Endothelial cell of umbilical vein (primary cell): ENCODE data around the gene RHEBL1. TPM values are rescaled to one million over a fixed set of nuclear protein-coding genes. Genes with fewer than 3 reads are reported as not detected.

ENCODE experiments used
- BruUV-seq: library from RNA; stranded (reverse); fragments of 400-500 nt; replicated peaks from 2 replicates; lab custom pipeline; 2021; lab: Mats Ljungman, UMichigan
- CTCF ChIA-PET: fragments of 300-600, 350-600 bp; sonication (Branson Sonifier 250); formaldehyde crosslinking; loops from one replicate; lab custom pipeline; 2021; ENCODE audit warnings: antibody characterized with exemption, inconsistent platforms; lab: Charles Lee
- POLR2A ChIA-PET: fragments of 300-600, 350-600 bp; sonication (Branson Sonifier 250); formaldehyde crosslinking; loops from one replicate; lab custom pipeline; 2021; ENCODE audit warnings: antibody characterized with exemption, inconsistent platforms; lab: Charles Lee
- DNase-seq: peaks from one replicate; pipeline ENCODE4 v3.0.0-alpha.2; 2011; ENCODE audit warnings: low read depth, low spot score
- FAIRE-seq: peaks from 2 replicates; lab custom pipeline; 2011; peaks lifted over from hg19 to GRCh38; lab: Jason Lieb, UNC
- H2AFZ ChIP-seq: 2 replicates; pipeline ENCODE4 v1.6.0; 2012; ENCODE audit warnings: low read depth, low read length, control low read depth, inconsistent platforms
- H3K27ac ChIP-seq: 2 replicates; pipeline ENCODE4 v1.5.1; 2011; ENCODE audit warnings: low read depth, mild to moderate bottlenecking, control low read depth, low read length, moderate library complexity; ENCODE audit not compliant: insufficient read depth
- H3K27me3 ChIP-seq, 2 experiments: 2 replicates each; pipeline versions ENCODE4 v1.6.0 to v1.6.1; 2011; ENCODE audit warnings: low read length in 2 of 2, mixed read lengths in 1 of 2; ENCODE audit not compliant: control insufficient read depth in 2 of 2, insufficient read depth in 2 of 2
- H3K36me3 ChIP-seq, 2 experiments: 2 replicates in 1 of 2; 3 replicates in 1 of 2; pipeline ENCODE4 v1.5.1; 2011; ENCODE audit warnings: low read length in 2 of 2, mild to moderate bottlenecking in 1 of 2, moderate library complexity in 1 of 2; ENCODE audit not compliant: control insufficient read depth in 2 of 2, insufficient read depth in 2 of 2; ENCODE audit errors: extremely low read depth in 1 of 2
- H3K4me1 ChIP-seq: 3 replicates; pipeline ENCODE4 v1.5.1; 2011; ENCODE audit warnings: mild to moderate bottlenecking, low read length; ENCODE audit not compliant: control insufficient read depth, insufficient read depth; ENCODE audit errors: extremely low read depth
- H3K4me2 ChIP-seq: 2 replicates; pipeline ENCODE4 v1.6.1; 2011; ENCODE audit warnings: low read length, control low read depth, mixed read lengths; ENCODE audit not compliant: insufficient read depth
- H3K4me3 ChIP-seq, 3 experiments: fragments of 200-600 bp in 1 of 3; sonication (generic), shearing (Covaris generic) in 1 of 3; replicated peaks in 1 of 3; 2 replicates each; pipeline ENCODE4 v1.5.1; 2011 to 2016; ENCODE audit warnings: control low read depth in 3 of 3, low read length in 3 of 3, mild to moderate bottlenecking in 2 of 3, inconsistent platforms in 1 of 3, low read depth in 1 of 3, moderate library complexity in 1 of 3; ENCODE audit not compliant: insufficient read depth in 1 of 3
- H3K79me2 ChIP-seq: 2 replicates; pipeline ENCODE4 v1.6.0; 2012; ENCODE audit warnings: low read length, inconsistent platforms; ENCODE audit not compliant: control insufficient read depth, insufficient read depth
- H3K9ac ChIP-seq: replicated peaks from 2 replicates; pipeline ENCODE3; 2011; ENCODE audit warnings: low read length, control low read depth; ENCODE audit not compliant: insufficient read depth; ENCODE audit errors: extremely low read depth
- H3K9me1 ChIP-seq: replicated peaks from 3 replicates; pipeline ENCODE4 v1.6.0; 2011; ENCODE audit warnings: mild to moderate bottlenecking, low read length; ENCODE audit not compliant: control insufficient read depth, insufficient read depth; ENCODE audit errors: extremely low read depth
- H3K9me3 ChIP-seq: replicated peaks from 2 replicates; pipeline ENCODE4 v1.5.1; 2012; ENCODE audit warnings: low read length, inconsistent platforms; ENCODE audit not compliant: control insufficient read depth, insufficient read depth
- H4K20me1 ChIP-seq: replicated peaks from 2 replicates; pipeline ENCODE3; 2011; ENCODE audit warnings: mild to moderate bottlenecking, low read length; ENCODE audit not compliant: control insufficient read depth, insufficient read depth; ENCODE audit errors: extremely low read depth
- CTCF ChIP-seq, 2 donors: IDR thresholded peaks; 1 replicate in 1 of 2; 2 replicates in 1 of 2; pipeline ENCODE4 v1.5.1; 2011; ENCODE audit warnings: low read length in 2 of 2, mild to moderate bottlenecking in 2 of 2, moderate library complexity in 2 of 2, control low read depth in 1 of 2, inconsistent platforms in 1 of 2, low read depth in 1 of 2; ENCODE audit not compliant: insufficient read depth in 1 of 2; ENCODE audit errors: extremely low read depth in 1 of 2
- EZH2 ChIP-seq: IDR thresholded peaks from 2 replicates; pipeline ENCODE4 v1.6.1; 2012; ENCODE audit warnings: borderline replicate concordance, low read depth, mild to moderate bottlenecking, moderate library complexity, low read length, inconsistent platforms; ENCODE audit not compliant: severe bottlenecking
- FOS ChIP-seq: IDR thresholded peaks from 2 replicates; pipeline ENCODE4 v1.6.1; 2011; ENCODE audit warnings: mild to moderate bottlenecking, low read length, moderate library complexity, borderline replicate concordance; ENCODE audit not compliant: insufficient read depth
- GATA2 ChIP-seq: IDR thresholded peaks from 2 replicates; pipeline ENCODE4 v1.7.0; 2011; ENCODE audit warnings: low read depth, mild to moderate bottlenecking, moderate library complexity, mixed read lengths, low read length; ENCODE audit not compliant: insufficient read length, insufficient read depth
- JUN ChIP-seq: IDR thresholded peaks from 2 replicates; pipeline ENCODE4 v1.6.1; 2011; ENCODE audit warnings: borderline replicate concordance, low read depth; ENCODE audit not compliant: insufficient read length, insufficient read depth
- POLR2A ChIP-seq: IDR thresholded peaks from 2 replicates; pipeline ENCODE4 v1.6.1; 2012; ENCODE audit warnings: low read depth, mild to moderate bottlenecking, control low read depth, low read length
- POLR2AphosphoS5 ChIP-seq: IDR thresholded peaks from 2 replicates; pipeline ENCODE4 v1.6.1; 2012; ENCODE audit warnings: low read depth, mild to moderate bottlenecking, control low read depth, low read length, moderate library complexity; ENCODE audit not compliant: insufficient read depth
- dilution Hi-C: fragments of 300-500 bp; cut with MboI; formaldehyde crosslinking; loops from one replicate; pipeline ENCODE4 v1.15.0; 2019; ENCODE audit warnings: low sequenced_read_pairs; ENCODE audit not compliant: extremely low pct_ligation_motif_present
- intact Hi-C: fragments of 100-400 bp; cut with micrococcal nuclease; formaldehyde crosslinking; loops from one replicate; pipeline ENCODE4 v1.10.0; 2022
- polyA plus RNA-seq, 4 experiments: library from polyadenylated mRNA; depleted of rRNA in 3 of 4; stranded (reverse) in 3 of 4; unstranded in 1 of 4; fragments of >200 nt; gene quantifications; 2 replicates each; pipeline versions ENCODE4 v1.2.1 to v1.2.3, GENCODE V29; 2011 to 2012; ENCODE audit warnings: missing spikeins in 1 of 4
- total RNA-seq: library from RNA; stranded (reverse); gene quantifications from 2 replicates; pipeline ENCODE4 v1.2.3, GENCODE V29; 2021
- TF ChIP-seq, protein P1 (sequence below): IDR thresholded peaks from 2 replicates; pipeline ENCODE4 v1.6.1; 2011; ENCODE audit not compliant: insufficient read depth, insufficient read length

Gene RHEBL1
- total and polyA plus RNA-seq, 2 donors (not counting 3 experiments of a cell fraction or from before 2014, with no cell fraction given), result 2.6 to 2.7 TPM

DNA sequence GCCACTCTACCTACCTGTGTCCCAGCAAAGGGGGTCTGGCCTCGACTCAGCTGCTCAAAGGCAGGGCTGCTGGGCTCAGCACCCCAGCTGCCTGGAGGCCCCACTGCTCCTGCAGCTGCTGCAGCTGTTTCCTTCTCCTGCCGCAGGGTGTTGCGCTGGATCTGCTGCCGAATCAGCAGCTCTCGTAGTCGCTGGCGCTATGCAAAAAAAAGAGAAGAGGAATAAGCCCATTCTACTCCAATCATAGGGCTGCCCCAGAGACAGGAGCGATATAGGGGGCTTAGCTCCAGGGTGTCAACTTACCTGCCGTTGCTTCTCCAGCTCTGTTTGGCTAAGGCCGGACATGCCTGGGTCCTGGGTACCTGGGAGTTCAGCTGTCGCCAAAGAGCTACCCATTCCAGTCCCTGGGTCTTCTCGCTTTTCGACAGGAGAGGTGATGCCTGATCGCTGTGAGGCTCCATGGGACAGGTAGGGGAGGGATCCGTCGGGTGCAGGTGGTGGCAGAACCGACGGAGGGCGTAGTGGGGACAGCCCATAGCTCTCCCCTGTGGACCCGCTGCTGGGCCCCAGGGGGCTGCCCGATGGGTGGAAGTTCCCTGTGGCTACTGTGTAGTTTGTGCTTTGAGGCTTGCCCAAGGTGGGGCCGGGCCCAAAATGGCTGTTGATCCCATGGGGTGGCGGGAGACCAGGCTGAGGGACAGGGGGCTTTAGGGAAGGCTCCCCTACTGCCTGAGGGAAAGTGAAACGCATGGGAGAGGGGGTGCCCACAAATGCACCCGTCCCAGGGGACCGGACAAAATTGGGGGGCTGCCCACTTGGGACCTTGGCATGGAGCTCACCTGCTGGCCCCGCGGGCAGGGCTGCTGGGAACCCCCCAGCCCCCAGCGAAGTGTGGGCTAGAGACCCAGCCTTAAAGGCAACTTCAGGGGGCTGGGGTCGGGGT lies 30.1 kb downstream of the RHEBL1 start:
- no peak overlapping the region for H3K27ac ChIP-seq
- ChIA-PET POLR2A (interaction anchor here (1.3 kb wide), 1 partner anchor 13 kb away, joined by 3 read pairs; no protein-coding TSS in a partner anchor), CTCF (interaction anchor here (1.2 to 1.4 kb wide), 2 partner anchors 10 to 43 kb away, joined by 3 to 4 read pairs; no protein-coding TSS in a partner anchor)
- no peak for FAIRE-seq
- H3K79me2 ChIP-seq, result no peaks in the 10 kb centered on the region
- intact Hi-C loops (no loop called here), dilution Hi-C loops (no loop called here)
- no peak overlapping the region for H3K4me3 ChIP-seq
- H2AFZ ChIP-seq, result no peak overlapping the region
- no peak overlapping the region for H3K9ac ChIP-seq
- no peaks in the 10 kb centered on the region for H3K4me1 ChIP-seq
- H3K9me1 ChIP-seq, result no peaks in the 10 kb centered on the region
- TF ChIP-seq FOS, result no peak
- H4K20me1 ChIP-seq, result no peaks in the 10 kb centered on the region
- H3K36me3 ChIP-seq, result peaks cover 45 to 78% of the 10 kb centered on the region in 2 experiments
- no peaks in the 10 kb centered on the region for H3K27me3 ChIP-seq
- BruUV-seq, result no TSS peak
- no peaks in the 10 kb centered on the region for H3K9me3 ChIP-seq
- no peak overlapping the region for H3K4me2 ChIP-seq
- DNase-seq, result no peak

- H3K36me3 ChIP-seq, result peaks cover 48 to 78% of the 10 kb centered on the region in 2 experiments
- POLR2A ChIA-PET, result interaction anchor here (1.4 kb wide), 1 partner anchor 92 kb away, joined by 3 read pairs; the partner anchor contains the start of gene TUBA1B
- BruUV-seq, result no TSS peak
Measured at GRCh38 chr12:49038291-49038955, 31.4 kb downstream of the RHEBL1 start.

More at GRCh38 chr12:49038291-49038955, 31.4 kb downstream of the RHEBL1 start:
- H3K4me2 ChIP-seq, result no peak overlapping the region
- H3K9me3 ChIP-seq, result no peaks in the 10 kb centered on the region
- H3K4me3 ChIP-seq, result no peak overlapping the region
- TF ChIP-seq, protein P1, sequence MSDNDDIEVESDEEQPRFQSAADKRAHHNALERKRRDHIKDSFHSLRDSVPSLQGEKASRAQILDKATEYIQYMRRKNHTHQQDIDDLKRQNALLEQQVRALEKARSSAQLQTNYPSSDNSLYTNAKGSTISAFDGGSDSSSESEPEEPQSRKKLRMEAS, result no peak
- no peak for TF ChIP-seq POLR2A
- TF ChIP-seq GATA2, result no peak
- TF ChIP-seq CTCF (IDR thresholded peaks at IDR 0.05; ENCODE audit: extremely low read depth in 1 of 2, insufficient read depth in 1 of 2, low read depth in 1 of 2, low read length in 2 of 2), result no peak
- TF ChIP-seq JUN, result no peak
- TF ChIP-seq EZH2, result no peak
- no peak for TF ChIP-seq POLR2AphosphoS5
- intact Hi-C loops, result no loop called here
- H3K27me3 ChIP-seq, result no peaks in the 10 kb centered on the region
- H4K20me1 ChIP-seq, result no peaks in the 10 kb centered on the region
- no peaks in the 10 kb centered on the region for H3K9me1 ChIP-seq
- H2AFZ ChIP-seq, result no peak overlapping the region
- no peak overlapping the region for H3K9ac ChIP-seq
- dilution Hi-C loops, result no loop called here
- FAIRE-seq (no peak), DNase-seq (no peak)
- H3K4me1 ChIP-seq, result no peaks in the 10 kb centered on the region
- H3K27ac ChIP-seq, result no peak overlapping the region
- no peaks in the 10 kb centered on the region for H3K79me2 ChIP-seq
- CTCF ChIA-PET, result interaction anchor here (1.2 to 1.4 kb wide), 2 partner anchors 41 to 82 kb away, joined by 3 read pairs; no protein-coding TSS in a partner anchor
